ENCODE measurements around the gene SYNGR2. TPM values are rescaled to one million over a fixed set of nuclear protein-coding genes. Genes with fewer than 3 reads are reported as not detected.

Gene SYNGR2
- total RNA-seq, 1 donor from 2014 or later: 19.3 TPM

- no peak for TF ChIP-seq CTCF (conservative IDR thresholded peaks at IDR 0.05)
- H3K27me3 Mint-ChIP-seq (ENCODE audit: low read depth): no peaks in the 10 kb centered on the region
- no peak for DNase-seq (ENCODE audit: low read depth, low spot score)
- peaks cover 16% of the 10 kb centered on the region for H3K36me3 Mint-ChIP-seq (ENCODE audit: low read depth)
- peaks cover 24% of the 10 kb centered on the region for H3K4me1 Mint-ChIP-seq
- H3K4me3 Mint-ChIP-seq: peak overlapping the region; percentile 27
- no peaks in the 10 kb centered on the region for H3K9me3 Mint-ChIP-seq
- H3K27ac Mint-ChIP-seq (ENCODE audit: unreplicated experiment): peak overlapping the region; percentile 19
Observed at GRCh38 chr17:78219396-78220150, 51.2 kb downstream of the SYNGR2 start.

Other genes starting within 250 kb of the SYNGR2 start
- 31.6 and 40.5 TPM in 2 replicates for gene TNRC6C, start 209.9 kb upstream of the SYNGR2 start, total RNA-seq
- 85.0 and 86.0 TPM in 2 replicates for gene TMC6, start 39.8 kb upstream of the SYNGR2 start, total RNA-seq
- 0.71 and 0.79 TPM in 2 replicates for gene TMC8, start 37.8 kb upstream of the SYNGR2 start, total RNA-seq
- gene C17orf99, start 22.2 kb upstream of the SYNGR2 start, total RNA-seq: not detected in 2 replicates
- 48.7 and 53.9 TPM in 2 replicates for gene TK1, start 18.5 kb downstream of the SYNGR2 start, total RNA-seq
- gene AFMID, start 18.8 kb downstream of the SYNGR2 start, total RNA-seq: 38.1 and 41.9 TPM in 2 replicates
- 123 and 134 TPM in 2 replicates for gene BIRC5, start 45.7 kb downstream of the SYNGR2 start, total RNA-seq
- not detected in 2 replicates for gene TMEM235, start 63.0 kb downstream of the SYNGR2 start, total RNA-seq
- 5.4 and 6.1 TPM in 2 replicates for gene SOCS3, start 191.5 kb downstream of the SYNGR2 start, total RNA-seq
- gene PGS1, start 210.1 kb downstream of the SYNGR2 start, total RNA-seq: 42.7 and 52.0 TPM in 2 replicates

Measured in neural crest cell (in vitro differentiated cells).